GM21381 (cell line): ENCODE measurements around the gene HSF5.
"Not testable (repeated sequence)": the region's sequence is repeated elsewhere in the genome, so short reads cannot be mapped to it uniquely, and the experiment has no call there.

Experiments used
- ATAC-seq: cut with Tn5 transposase; IDR thresholded peaks from one replicate; pipeline ENCODE4 v1.9.1; 2021; ENCODE audit warnings: mild to moderate bottlenecking, moderate library complexity; ENCODE audit not compliant: unreplicated experiment

Gene HSF5

DNA sequence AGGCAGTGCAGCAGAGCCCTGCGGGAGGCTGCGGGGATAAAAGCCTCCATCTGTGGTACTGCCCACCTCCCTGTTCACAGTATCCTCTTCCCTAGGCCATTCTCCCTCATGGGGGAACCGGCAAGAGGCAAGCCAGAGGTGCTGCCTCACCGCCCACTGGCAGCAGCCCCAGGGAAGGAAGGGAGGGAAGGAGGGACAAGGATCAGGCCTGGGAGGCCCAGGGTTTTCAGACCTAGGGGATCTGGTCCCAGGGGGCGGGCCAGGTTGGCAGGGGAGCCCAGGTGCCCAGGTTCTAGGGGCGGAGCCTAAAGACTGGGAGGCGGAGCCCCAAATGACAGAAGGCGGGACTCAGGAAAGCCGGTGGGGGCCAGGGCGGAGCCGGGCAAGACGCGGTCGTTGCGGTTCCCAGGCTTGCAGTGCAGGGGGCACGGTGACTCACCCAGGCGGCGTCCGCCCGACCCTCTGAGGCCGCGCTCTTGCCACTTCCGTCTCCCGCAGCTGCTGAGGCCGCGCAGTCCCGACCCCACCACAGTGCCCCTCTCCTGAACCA, 29.2 kb upstream of the HSF5 start:
- ATAC-seq: no peak

DNA sequence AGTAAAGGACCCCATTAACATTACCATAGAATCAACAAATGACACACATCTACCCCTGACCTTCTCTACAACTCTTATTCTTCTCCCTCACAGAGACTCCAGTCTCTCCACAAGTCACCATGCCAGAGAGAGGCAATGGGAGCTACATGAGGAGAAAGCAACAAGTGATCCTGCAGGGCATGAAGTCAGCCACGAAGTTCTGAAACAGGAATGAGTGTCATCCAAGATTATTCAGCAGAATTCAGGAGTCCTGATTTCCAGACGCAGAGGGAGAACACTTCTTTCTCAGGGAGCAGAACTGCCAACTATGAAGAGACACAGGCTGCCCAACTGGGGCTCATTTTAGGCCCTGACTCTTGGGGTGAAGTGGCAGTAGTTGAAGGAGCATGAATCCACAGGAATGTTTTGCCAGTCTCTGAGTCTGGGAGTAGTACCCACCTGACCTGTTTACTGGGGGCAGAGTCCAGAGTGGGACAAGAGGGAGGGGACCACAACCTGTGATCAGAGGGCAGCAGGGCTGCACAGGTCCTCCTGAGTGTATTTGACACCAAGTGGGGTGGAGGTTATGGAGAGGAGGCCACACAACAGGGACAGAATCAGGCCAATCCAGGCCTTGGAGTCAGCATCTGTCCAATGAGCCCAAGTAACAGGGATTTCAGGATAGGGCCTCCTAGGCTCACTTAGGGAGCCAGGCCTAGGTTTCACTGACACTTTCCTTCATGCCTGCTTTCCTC, 28.6 kb upstream of the HSF5 start:
- ATAC-seq: no peak

DNA sequence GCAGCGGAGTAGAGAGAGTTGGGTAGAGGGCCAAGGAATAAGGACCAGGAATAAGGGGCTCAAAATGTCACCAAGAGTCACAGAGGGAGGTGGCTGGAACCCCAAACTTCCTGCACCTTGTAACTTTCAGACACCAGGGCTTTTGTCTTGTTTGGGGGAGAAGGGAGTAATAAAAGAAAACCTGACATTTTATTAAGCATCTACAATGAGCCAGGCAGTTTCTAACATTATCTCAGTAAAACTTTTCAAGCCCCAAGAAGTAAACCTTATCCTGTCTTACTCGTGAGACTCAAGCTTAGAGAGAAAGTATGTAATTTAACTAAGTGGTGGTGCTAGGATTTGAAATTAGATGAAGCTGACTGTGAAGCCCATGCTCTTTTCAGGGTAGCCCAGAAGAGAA, 27.1 kb upstream of the HSF5 start:
- ATAC-seq: no peak

DNA sequence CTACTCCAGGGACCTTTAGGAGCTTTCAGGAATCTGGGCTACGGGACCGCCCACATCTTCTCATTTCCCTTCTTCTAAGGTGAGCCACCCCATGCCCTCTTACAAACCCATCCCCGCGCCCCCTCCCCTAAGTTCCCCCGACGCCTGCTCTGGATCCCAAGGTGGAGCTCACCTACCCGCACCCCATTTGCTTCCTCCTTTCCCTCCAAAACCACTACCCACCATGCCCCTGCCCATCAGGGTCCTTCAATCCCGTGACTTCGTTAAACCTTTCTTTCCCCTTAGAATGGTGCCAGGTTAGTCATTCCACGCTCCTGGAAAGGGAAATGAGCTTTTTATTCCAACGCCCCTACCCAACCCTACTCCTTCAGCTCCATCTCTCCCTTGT, 26.6 kb upstream of the HSF5 start:
- ATAC-seq: no peak

DNA sequence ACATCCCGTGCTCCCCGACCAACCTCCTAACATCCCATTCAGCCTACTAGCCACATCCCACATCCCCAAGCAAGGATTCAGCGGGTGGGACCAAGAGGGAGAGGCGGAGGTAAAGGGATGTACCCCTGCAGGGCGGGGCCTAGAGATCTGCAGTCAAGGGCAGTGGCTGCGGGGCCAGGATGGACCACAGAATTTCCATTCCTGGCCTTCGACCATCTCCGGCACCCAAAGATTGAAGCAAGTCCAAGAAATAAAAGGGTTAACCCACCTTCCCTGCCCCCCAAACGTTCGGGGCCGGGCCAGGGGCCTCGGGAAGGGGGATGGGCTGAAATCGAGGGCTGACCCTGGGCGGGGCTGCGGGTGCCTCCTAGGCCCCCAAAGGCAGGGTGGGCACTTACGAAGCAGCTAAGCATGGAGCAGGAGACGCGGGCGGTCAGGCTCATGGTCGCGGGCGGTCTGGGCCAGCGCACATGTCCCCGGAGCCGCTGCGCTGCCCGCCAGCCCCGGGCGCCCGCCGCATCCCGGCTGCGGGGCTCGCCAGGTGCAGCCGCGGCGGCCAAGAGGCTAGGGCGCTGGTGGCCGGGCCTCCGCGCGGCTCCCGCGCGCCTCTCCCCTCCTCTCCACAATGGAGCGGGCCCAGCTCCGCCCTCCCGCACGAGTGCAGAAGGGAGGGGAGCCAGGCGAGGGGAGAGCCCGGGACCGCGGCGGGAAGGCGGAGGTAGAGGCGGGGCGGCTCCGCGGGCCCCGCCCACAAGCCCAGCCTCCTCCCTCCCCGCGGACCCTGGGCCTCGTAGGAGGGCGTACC, 26.0 kb upstream of the HSF5 start, which contains the start of gene MTMR4:
MTMR4 (minus strand) TSS at position 674 of the 805 bp plus-strand sequence; CDS start at position 443, 231 bp downstream.
- ATAC-seq: peak; percentile 17

DNA sequence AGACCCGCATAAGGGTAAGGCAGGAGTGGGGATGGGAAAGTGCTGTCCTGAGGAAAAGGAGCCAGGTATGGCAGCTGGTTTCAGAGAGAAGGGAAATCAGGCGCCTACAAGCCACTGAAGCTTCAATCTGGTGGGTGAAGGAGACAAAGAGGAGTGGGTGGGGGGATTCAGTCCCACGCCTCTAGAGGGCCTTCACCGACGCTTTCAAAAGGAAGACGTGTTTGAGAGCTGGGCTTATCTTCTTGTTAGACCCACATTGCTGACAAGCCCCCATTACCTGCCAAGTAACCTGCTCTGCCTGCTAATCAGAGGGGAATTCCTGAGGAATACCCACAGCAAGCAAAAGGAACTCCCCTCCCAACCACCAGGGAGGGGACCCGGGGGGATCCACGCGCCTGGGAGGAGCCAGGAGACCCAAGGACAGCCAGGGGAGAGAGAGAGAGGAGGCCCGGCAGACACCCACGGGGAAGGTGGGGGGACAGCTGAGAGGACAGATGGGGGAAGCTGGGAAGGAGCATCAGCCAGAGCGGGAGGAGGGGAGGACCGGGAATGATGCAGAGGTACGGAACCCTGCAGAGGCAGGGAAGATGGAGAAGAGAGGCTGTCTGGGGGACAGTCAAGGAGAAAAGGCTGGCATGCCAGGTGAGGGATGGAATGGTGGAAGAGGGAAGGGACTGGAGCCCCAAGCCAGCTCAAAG, 25.2 kb upstream of the HSF5 start:
- no peak for ATAC-seq

DNA sequence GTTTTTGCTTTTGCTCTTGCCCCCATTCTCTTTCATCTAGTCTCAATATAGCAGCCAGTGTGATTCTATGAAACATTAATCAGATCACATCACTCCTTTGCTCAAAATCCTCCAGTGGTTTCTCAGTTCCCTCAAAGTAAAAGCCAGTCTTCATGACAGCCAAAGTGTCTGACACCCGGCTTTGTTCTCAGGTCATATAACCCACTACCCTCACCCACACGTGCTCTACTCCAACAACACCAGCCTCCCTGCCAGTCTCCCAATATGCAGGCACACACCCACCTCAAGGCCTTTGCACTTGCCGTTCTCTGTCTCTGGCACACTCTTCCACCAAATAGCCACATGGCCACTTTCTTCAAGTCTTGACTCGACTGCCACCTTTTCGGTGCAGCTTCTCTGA, 21.9 kb upstream of the HSF5 start:
- ATAC-seq: no peak

DNA sequence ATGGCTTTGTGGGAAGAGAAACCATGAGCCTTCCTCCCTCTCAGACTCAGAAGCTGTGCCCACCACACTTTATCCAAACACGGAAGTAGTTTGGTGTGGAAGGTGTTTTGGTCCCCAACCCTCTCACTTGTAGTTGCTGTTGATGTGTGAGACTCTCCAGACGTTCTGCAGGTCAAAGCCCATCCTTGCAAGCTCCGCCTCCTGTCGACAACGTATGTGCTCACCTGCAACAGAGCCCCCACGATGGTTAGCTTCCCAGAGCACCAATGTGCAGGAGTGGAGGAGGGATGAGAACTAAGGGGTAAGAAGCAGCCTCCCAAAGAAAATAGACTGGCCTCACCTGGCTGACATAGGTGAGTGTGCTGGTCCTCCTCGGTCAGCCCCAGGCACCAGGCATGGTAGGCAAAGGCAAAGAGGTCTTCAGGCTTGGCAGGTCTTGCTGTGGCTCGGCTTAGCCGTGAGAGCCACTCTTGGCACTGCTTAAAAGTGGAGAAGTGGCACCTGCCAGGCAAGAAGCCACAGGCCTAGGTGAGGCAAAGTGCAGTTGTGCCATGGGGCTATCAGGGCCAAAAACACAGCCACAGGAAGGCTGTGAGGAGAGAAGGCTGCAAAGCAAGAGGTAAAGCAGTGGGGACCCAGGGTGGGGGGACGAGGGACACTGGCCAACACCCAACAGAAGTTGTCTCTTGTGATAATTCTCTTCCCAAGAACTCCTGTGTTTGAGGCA, 20.3 kb upstream of the HSF5 start:
- ATAC-seq: no peak

DNA sequence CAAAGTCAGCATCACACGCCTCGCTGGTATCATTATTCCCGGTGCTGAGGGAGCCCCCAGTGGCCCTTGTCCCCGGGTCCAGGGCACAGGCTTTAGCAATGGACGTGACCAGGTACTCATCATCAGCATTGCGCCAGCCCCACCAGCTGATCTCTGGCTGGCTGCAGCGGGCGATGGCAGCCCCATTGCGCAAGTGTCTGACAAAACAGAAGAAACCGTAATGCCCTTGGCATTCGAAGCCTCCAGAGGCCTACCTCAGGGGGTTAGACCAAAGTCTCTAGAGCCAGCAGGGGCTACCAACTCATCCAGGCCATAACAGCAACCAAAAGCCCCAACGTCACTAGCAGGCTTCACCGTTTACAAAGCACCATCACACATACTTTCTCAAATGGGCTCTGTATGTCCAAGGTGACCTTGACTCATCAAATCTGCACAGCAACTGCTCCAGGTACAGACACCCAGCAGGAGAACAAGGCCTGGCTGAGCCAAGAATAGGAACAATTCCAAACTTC, 19.0 kb upstream of the HSF5 start:
- no peak for ATAC-seq

DNA sequence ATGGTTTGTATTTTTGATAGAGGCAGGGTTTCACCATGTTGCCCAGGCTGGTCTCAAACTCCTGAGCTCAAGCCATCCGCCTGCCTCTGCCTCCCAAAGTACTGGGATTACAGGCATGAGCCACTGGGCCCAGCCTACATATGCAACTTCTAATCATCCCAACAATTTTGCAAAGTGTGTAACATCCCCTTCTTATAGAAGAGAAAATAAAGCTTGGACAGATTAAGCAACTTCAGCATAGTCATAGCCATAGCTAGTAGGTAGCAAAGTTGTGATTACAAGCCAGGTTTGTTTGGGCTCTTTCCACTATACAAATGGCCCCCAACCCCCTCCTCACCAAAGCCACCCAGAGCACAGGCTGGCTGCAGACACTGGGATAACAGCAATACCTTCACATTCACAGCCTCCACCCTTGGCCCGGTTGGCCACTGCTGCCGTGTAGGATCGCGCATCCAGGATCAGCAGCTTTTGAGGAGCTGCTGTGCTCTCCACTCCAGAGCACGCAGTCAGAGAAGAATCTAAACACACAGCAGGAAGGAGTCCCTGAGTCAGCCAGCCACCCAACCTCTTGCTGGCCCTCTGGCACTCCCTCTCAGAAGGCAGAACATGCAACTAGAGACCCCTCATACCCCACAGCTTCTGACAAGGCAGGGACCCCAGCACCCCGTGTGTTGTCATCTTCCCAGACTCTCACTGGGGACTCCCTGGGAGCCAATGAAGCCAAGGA, 18.3 kb upstream of the HSF5 start:
- no peak for ATAC-seq

DNA sequence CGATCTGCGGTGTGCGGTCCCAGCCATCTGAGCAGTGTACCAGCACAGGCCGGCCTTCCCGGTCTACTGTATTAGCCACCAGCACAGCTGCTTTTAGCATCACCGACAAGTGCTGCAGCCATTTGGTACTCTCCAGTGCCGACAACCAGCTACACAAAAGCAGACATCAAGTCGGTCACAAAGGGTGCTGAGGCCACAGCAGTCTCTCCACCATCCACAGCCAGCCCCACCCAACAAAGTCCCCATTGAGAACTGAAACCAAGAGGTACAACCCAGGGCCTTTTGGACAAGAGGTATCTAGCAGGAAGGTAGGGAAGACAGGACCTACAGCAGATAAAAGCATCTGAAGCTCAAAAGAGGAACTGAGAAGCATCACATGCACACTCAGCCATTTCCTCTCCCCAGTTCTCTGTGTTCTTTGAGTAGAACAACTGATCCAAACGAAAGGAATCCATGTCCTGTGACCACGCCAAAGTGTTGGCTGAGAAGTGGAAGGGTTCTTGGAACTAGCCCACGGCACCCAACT, 16.7 kb upstream of the HSF5 start:
- peak; percentile 87 for ATAC-seq

DNA sequence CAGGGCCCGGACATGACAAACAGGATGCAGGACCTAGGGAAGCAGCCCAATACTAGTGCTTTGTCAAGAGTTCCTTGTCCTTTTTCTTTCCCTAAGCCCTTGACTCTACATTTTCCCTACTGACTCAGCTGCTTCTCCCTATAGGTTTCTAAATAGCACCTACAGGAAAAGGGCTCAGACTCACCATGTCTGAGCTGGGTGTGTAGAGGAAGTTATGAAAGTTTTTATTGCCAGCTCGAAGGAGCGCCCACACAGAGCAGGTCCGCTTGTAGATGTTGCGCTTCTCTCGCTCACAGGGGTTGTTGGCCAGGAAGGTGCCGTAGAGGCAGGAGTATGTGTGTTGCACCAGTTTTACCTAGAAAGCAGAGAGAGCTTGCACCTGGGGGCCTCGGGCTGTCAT, 15.7 kb upstream of the HSF5 start:
- no peak for ATAC-seq

DNA sequence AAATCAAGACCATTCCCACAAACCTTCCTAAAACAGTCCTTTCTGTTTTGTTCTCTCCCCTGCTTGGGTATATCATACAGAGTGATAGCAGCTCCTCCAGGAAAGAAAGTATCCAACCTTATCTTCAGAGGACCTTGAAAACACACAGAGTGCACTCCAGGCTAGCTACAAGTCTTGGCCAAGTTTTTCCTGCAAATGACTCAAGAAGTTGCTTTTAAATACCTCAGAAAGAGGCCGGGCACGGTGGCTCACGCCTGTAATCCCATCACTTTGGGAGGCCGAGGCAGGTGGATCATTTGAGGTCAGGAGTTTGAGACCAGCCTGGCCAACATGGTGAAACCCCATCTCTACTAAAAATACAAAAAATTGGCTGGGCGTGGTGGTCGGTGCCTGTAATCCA, 14.9 kb upstream of the HSF5 start:
- ATAC-seq: not testable (repeated sequence)

DNA sequence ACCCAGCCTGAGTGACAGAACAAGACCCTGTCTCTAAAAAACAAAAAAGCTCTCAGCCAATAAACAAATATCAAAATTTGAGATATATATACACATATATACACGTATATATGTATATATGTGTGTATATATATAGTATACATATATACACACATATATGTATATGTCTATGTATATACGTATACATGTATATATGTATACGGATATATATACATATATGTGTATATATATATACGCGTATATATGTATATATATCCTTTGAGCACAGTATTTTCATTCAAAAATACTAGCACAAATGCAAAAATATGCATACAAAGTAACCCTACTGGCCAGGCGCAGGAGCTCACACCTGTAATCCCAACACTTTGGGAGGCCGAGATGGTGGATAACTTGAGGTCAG, 13.2 kb upstream of the HSF5 start:
- no peak for ATAC-seq

DNA sequence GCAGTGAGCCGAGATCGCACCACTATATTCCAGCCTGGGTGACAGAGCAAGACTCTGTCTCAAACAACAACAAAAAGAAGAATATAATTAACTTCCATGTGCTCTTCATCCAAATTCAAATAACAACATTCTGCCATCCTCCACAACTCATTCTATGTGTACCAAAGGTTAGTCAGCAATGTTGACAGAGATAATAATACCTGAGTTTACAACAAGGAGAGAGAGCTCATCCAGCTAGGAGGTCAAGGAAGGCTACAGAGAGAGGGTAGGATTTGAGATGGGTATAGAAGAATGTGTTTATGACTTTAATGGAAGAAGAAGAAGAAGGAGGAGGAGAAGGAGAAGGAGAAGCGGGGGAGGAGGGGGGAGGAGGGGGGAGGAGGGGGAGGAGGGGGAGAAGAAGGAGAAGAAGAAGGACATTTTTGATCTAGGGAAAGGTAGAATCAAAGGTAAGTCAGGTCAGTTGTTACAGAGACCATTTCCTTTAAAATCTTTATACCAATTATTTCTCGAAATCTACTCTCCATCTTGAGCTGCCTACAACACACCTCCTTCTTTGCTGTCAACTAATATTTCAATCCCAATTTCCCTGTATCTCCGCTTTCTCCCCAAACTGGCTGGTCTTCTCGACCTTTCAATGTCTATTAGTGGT, 10.1 kb upstream of the HSF5 start:
- ATAC-seq: no peak

DNA sequence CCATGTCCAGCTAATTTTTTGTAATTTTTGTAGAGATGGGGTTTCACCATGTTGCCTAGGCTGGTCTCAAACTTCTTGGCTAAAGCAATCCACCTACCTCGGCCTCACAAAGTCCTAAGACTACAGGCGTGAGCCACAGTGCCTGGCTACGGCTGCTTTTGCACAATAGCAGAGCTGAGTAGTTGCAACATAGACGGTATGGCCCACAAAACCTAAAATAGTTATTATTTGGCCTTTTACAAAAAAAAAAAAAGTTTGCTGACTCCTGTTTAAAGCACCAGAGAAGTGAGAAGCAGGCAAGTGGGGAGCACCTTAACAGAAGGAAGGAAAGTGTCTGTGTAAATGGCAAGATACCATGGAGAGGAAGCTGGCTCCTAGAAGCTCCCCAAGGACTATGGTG, 5.3 kb upstream of the HSF5 start:
- no peak for ATAC-seq

DNA sequence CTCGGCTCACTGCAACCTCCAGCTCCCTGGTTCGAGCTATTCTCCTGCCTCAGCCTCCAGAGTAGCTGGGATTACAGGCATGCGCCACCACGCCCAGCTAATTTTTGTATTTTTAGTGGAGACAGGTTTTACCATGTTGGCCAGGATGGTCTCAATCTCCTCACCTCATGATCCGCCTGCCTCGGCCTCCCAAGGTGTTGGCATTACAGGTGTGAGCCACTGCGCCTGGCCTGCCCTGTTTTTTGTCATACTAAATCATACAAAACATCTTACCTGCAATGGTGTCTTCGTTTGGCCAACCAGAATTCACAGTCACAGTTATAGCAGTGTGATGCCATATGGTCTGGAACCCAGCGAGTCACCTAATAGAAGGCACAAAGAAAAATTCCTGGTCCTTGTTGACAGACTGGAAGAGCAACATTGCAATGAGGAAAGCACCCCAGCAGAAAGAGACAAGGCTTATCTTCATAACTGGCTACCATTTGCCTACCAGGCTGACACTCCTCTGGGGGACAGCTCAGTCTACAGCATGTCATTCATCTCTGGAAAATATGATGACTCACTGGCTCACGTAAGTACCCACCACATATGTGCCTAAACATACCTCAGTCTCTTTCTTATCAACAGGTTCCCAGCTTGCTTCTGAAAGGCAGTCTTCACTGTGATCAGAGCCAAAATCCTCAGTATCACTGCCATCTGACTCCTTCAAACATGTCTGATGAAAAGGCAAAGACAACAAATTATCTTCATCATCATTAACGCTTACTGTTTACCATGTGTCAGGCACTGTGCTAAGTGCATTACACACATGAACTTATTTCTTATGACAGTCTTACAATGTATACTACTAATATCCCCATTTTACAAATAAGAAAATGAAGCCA, 4.3 kb upstream of the HSF5 start:
- ATAC-seq: no peak

DNA sequence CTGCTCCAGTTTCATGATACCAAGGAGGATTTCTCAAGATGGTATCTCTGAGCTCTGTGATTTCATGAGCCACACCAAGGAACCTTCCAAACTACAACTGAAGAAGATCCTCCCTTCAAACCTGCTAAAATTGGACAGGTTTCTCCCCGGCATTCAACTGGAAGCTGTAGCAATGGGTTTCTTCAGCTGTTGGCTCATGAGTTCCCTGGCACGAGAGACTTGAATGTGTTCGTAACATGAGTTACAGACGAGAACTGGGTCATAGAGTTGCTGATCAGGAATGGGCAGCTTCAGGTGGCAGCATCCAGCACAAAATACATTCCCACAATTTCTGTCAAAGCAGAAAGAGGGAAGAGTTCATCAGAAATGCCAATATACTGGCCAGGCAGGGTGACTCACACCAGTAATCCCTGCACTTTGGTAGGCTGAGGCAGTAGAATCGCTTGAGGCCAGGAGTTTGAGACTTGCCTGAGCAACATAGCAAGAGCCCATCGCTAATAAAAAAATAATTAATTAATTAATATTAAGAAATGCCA, 3.4 kb upstream of the HSF5 start:
- no peak for ATAC-seq
